ENCODE measurements around the gene E2F2.

The E2F2 gene, protein sequence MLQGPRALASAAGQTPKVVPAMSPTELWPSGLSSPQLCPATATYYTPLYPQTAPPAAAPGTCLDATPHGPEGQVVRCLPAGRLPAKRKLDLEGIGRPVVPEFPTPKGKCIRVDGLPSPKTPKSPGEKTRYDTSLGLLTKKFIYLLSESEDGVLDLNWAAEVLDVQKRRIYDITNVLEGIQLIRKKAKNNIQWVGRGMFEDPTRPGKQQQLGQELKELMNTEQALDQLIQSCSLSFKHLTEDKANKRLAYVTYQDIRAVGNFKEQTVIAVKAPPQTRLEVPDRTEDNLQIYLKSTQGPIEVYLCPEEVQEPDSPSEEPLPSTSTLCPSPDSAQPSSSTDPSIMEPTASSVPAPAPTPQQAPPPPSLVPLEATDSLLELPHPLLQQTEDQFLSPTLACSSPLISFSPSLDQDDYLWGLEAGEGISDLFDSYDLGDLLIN

DNA sequence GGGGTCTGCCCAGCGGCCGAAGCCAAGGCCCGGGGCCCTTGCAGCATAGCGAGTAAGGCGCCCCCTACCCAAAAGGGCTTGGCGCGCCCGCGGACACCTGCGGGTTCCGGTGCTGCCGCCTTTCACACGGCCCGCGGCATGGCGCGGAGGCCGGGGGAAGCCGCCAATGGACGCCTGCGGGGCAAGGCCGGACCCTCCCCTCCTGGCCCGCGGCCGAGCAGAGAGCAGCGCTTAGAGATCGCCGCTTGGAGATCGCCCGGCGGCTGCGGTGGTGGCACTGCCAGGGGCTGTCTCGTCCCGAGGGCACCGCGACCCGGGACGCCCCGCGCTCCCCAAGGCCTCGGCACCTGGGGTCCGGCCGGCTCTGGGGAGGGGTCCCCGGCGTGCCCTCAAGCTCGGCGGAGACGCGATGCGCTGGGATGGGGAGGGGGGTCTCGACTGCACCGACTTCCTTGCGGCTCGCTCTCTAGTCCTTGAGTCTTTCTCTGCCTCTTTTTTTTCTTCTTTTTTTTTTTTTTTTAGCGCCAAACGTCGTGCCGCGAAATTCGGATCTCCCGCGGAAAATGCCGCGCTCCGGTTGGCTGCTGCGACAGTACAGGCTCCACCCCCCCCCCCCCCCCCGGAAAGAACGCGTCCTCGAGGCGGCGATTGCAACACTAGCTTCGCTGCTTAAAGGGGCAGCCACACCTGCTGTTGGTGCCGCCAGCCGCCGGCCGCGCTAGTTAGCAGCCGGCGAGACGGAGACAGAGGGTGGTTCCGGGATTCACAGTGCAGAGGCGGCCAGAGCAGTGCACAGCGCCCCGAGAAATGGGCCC is at the start of gene E2F2:
TSS of gene E2F2 (minus strand) at position 487 of the 815 bp plus-strand sequence. CDS start at position 47, 440 bp downstream.
- H3K4me3 ChIP-seq (ENCODE audit: low read depth, low read length): peak within 1 kb of the TSS; percentile 35
- no peaks in the 10 kb centered on the region for H3K36me3 ChIP-seq (ENCODE audit: control insufficient read depth, insufficient read depth, low read length)
- no peak within 1 kb of the TSS for H3K27ac ChIP-seq
- H3K4me1 ChIP-seq: no peaks in the 10 kb centered on the region
- no peaks in the 10 kb centered on the region for H3K79me2 ChIP-seq
- no peak within 1 kb of the TSS for H3K9ac ChIP-seq
- TF ChIP-seq, protein P1, sequence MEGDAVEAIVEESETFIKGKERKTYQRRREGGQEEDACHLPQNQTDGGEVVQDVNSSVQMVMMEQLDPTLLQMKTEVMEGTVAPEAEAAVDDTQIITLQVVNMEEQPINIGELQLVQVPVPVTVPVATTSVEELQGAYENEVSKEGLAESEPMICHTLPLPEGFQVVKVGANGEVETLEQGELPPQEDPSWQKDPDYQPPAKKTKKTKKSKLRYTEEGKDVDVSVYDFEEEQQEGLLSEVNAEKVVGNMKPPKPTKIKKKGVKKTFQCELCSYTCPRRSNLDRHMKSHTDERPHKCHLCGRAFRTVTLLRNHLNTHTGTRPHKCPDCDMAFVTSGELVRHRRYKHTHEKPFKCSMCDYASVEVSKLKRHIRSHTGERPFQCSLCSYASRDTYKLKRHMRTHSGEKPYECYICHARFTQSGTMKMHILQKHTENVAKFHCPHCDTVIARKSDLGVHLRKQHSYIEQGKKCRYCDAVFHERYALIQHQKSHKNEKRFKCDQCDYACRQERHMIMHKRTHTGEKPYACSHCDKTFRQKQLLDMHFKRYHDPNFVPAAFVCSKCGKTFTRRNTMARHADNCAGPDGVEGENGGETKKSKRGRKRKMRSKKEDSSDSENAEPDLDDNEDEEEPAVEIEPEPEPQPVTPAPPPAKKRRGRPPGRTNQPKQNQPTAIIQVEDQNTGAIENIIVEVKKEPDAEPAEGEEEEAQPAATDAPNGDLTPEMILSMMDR (IDR thresholded peaks at IDR 0.05): no peak
- H3K27me3 ChIP-seq (ENCODE audit: control insufficient read depth, insufficient read depth, low read length): no peaks in the 10 kb centered on the region
- H3K4me2 ChIP-seq (ENCODE audit: low read length): peak within 1 kb of the TSS; percentile 80
- no peaks in the 10 kb centered on the region for H3K9me3 ChIP-seq (ENCODE audit: control insufficient read depth, low read length)
- H2AFZ ChIP-seq: peak within 1 kb of the TSS; percentile 78

DNA sequence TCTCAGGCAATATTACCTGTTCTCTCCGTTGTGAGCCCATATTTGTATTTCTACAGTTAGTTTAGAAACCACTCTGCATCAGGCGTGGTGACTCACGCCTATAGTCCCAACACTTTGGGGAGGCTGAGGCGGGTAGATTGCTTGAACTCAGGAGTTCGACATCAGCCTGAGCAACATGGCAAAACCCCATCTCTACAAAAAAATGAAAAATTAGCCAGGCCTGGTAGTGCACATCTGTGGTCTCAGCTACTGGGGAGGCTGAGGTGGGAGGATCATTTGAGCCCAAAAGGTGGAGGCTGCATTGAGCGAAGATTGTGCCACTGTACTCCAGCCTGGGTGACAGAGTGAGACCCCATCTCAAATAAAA is 47.9 kb upstream of the E2F2 start:
- H3K4me2 ChIP-seq (ENCODE audit: low read length): no peak overlapping the region
- TF ChIP-seq, protein P1 (IDR thresholded peaks at IDR 0.05): no peak
- H3K27ac ChIP-seq: no peak overlapping the region
- no peaks in the 10 kb centered on the region for H3K27me3 ChIP-seq (ENCODE audit: control insufficient read depth, insufficient read depth, low read length)
- no peak overlapping the region for H2AFZ ChIP-seq
- H3K9me3 ChIP-seq (ENCODE audit: control insufficient read depth, low read length): no peaks in the 10 kb centered on the region
- no peaks in the 10 kb centered on the region for H3K36me3 ChIP-seq (ENCODE audit: control insufficient read depth, insufficient read depth, low read length)
- H3K9ac ChIP-seq: no peak overlapping the region
- no peaks in the 10 kb centered on the region for H3K4me1 ChIP-seq
- no peak overlapping the region for H3K4me3 ChIP-seq (ENCODE audit: low read depth, low read length)
- H3K79me2 ChIP-seq: no peaks in the 10 kb centered on the region

DNA sequence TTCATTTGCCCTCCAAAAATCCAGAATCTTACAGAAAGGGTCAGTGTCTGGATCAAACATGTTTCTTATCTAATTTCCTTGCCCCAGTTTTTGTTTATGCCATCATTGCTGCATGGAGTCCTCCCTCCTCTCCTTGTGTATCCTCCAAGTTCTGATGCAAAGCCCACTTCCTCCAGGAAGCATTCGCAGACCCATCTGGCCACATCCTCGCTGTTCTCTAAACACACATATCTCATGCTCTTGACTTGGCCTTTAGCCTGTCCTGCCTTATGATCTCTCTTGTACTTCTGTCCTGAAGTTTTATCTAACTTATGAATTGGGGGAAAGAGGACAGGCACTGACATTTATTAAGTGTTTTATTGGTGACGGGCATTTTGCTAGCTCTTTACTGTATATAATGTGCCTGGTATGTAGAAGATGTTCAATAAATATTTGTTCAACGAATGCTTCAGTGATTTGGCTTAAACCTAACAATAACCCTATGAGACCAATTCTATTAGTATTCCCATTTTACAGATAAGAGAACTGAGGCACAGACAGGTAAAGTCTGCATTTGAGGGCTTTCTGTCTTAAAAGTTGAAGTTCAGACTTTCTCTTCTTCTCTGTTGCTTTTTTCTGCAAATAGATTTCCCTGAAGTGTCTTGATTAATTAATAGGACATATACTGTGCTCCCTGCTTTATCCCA is 47.4 kb upstream of the E2F2 start:
- no peaks in the 10 kb centered on the region for H3K36me3 ChIP-seq (ENCODE audit: control insufficient read depth, insufficient read depth, low read length)
- H3K9me3 ChIP-seq (ENCODE audit: control insufficient read depth, low read length): no peaks in the 10 kb centered on the region
- H3K4me2 ChIP-seq (ENCODE audit: low read length): no peak overlapping the region
- no peak overlapping the region for H3K27ac ChIP-seq
- H3K27me3 ChIP-seq (ENCODE audit: control insufficient read depth, insufficient read depth, low read length): no peaks in the 10 kb centered on the region
- no peaks in the 10 kb centered on the region for H3K79me2 ChIP-seq
- no peak overlapping the region for H3K9ac ChIP-seq
- TF ChIP-seq, protein P1 (IDR thresholded peaks at IDR 0.05): no peak
- H3K4me3 ChIP-seq (ENCODE audit: low read depth, low read length): no peak overlapping the region
- H3K4me1 ChIP-seq: no peaks in the 10 kb centered on the region
- H2AFZ ChIP-seq: no peak overlapping the region

DNA sequence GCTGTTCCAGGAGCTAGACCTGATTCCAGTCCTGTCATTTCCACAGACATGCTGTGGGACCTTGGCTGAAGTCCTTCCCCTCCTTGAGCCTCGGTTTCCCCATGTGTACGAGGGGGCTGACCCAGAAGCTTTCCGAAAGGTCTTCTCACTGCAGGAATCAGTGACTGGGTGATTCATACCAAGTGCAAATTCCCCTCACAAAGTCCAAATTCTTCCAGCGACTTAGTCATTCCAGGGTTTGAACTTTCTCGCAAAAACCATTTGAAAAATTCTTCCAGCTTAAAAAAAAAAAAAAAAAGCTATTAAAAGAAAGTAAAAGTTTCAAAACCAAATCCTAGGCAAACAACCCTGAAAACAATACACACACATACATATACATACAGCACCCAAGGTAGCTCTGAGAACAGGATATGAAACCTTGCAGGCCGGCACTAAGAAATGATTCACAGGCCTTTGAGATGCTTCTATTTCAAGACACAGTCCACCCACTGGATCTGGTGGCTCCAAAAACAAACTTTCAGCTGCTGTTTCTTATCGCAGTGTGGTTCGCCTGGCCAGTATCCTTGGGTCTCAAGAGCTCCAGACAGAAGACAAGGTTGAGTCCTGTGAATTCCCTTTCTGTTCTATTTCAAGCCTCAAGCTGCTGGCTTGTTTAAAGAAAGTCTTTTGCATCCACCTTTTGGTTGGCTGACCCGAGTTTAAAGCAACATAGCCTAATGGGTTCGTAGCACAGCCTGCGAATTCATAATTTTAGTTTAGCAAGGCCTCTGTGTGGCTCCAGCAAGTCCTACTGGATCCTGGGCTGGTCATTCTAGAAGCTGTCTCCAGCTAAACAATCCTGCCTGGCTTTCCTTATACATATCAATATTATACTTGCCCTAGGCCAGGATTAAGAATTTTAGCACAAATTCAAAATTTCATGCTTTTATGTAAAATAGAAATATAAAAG is 46.3 kb upstream of the E2F2 start:
- Histone ChIP-seq H3K4me2 (ENCODE audit: low read length) (no peak overlapping the region), H3K4me3 (ENCODE audit: low read depth, low read length) (no peak overlapping the region), H2AFZ (peak overlapping the region; percentile 28), H3K36me3 (ENCODE audit: control insufficient read depth, insufficient read depth, low read length) (no peaks in the 10 kb centered on the region), H3K4me1 (no peaks in the 10 kb centered on the region), H3K9me3 (ENCODE audit: control insufficient read depth, low read length) (no peaks in the 10 kb centered on the region), H3K79me2 (no peaks in the 10 kb centered on the region), H3K27me3 (ENCODE audit: control insufficient read depth, insufficient read depth, low read length) (no peaks in the 10 kb centered on the region), H3K9ac (no peak overlapping the region), H3K27ac (no peak overlapping the region)
- TF ChIP-seq, protein P1 (IDR thresholded peaks at IDR 0.05): no peak
